Measurements from ENCODE around the gene CNTNAP5.

GRCh38 chr2:124585277-124585676, 560.2 kb downstream of the CNTNAP5 start:
- TF ChIP-seq CTCF (IDR thresholded peaks at IDR 0.05): no peak
- no peak for TF ChIP-seq ZFX (IDR thresholded peaks at IDR 0.05; ENCODE audit: borderline replicate concordance)
